Suprapubic skin (tissue), 4 donors: ENCODE data around the gene SYNRG.

Source experiments
- EP300 ChIP-seq: sonication (generic); formaldehyde crosslinking; IDR thresholded peaks from one replicate; pipeline ENCODE4 v1.6.1; 2017; ENCODE audit warnings: antibody characterized with exemption
- POLR2A ChIP-seq, 2 donors: fragments of 450-650 bp; IDR thresholded peaks; one replicate each; pipeline ENCODE4 v1.6.1; 2017; ENCODE audit warnings: antibody characterized with exemption in 2 of 2, mild to moderate bottlenecking in 2 of 2, moderate library complexity in 2 of 2
- POLR2AphosphoS5 ChIP-seq, 3 donors: sonication (generic); formaldehyde crosslinking; IDR thresholded peaks; one replicate each; pipeline ENCODE4 v1.6.1; 2017; ENCODE audit warnings: antibody characterized with exemption in 3 of 3
- TF ChIP-seq, protein P1 (sequence below), 2 donors: fragments of 200-600 bp in 1 of 2; fragments of 450-650 bp in 1 of 2; sonication (generic) in 1 of 2; IDR thresholded peaks; one replicate each; pipeline ENCODE4 v1.5.1; 2016 to 2019; ENCODE audit warnings: antibody characterized with exemption in 2 of 2, mild to moderate bottlenecking in 1 of 2, moderate library complexity in 1 of 2

DNA sequence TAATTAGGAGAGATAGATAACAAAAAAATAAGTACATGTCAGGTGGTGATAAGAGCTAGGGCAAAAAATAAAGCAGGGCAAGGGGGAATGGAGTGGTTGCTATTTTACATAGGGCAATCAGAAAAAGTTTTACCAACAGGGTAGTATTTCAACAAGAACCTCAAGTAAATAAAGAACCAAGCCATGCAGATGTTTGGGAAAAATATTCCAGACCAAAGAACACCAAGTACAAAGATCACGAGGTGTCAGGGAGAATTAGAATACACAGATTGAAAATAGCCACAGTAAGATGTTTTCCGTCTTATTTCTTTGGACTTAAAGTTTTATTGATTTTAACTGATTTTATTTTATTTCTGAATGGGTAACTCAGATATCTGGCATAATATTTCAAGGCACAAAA lies 11.1 kb downstream of the SYNRG start:
- TF ChIP-seq, protein P1, sequence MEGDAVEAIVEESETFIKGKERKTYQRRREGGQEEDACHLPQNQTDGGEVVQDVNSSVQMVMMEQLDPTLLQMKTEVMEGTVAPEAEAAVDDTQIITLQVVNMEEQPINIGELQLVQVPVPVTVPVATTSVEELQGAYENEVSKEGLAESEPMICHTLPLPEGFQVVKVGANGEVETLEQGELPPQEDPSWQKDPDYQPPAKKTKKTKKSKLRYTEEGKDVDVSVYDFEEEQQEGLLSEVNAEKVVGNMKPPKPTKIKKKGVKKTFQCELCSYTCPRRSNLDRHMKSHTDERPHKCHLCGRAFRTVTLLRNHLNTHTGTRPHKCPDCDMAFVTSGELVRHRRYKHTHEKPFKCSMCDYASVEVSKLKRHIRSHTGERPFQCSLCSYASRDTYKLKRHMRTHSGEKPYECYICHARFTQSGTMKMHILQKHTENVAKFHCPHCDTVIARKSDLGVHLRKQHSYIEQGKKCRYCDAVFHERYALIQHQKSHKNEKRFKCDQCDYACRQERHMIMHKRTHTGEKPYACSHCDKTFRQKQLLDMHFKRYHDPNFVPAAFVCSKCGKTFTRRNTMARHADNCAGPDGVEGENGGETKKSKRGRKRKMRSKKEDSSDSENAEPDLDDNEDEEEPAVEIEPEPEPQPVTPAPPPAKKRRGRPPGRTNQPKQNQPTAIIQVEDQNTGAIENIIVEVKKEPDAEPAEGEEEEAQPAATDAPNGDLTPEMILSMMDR (IDR thresholded peaks at IDR 0.05) = no peak
- TF ChIP-seq POLR2A (IDR thresholded peaks at IDR 0.05) (no peak), EP300 (no peak), POLR2AphosphoS5 (IDR thresholded peaks at IDR 0.05) (no peak)
